WTC11 (cell line): ENCODE measurements around the gene ZCCHC9. TPM values are rescaled to one million over a fixed set of nuclear protein-coding genes. Genes with fewer than 3 reads are reported as not detected.

Experiments
- CREM ChIP-seq: sonication (generic); formaldehyde crosslinking; IDR thresholded peaks from 2 replicates; pipeline ENCODE4 v1.8.1; 2022; ENCODE audit warnings: mild to moderate bottlenecking, missing genetic modification reagents, moderate library complexity
- ELF4 ChIP-seq: sonication (generic); formaldehyde crosslinking; IDR thresholded peaks from 2 replicates; pipeline ENCODE4 v1.8.1; 2022; ENCODE audit warnings: low read depth, mild to moderate bottlenecking, moderate library complexity, missing genetic modification reagents
- EMX1 ChIP-seq: fragments of 250-450 bp; sonication (Bioruptor Pico); IDR thresholded peaks from 2 replicates; pipeline ENCODE4 v1.8.0; 2021; ENCODE audit warnings: mild to moderate bottlenecking
- ESRRA ChIP-seq: sonication (generic); formaldehyde crosslinking; IDR thresholded peaks from 2 replicates; pipeline ENCODE4 v1.8.1; 2022; ENCODE audit warnings: mild to moderate bottlenecking, missing genetic modification reagents, borderline replicate concordance
- GRHL2 ChIP-seq: fragments of 250-450 bp; sonication (Bioruptor Pico); IDR thresholded peaks from 2 replicates; pipeline ENCODE4 v1.8.0; 2022; ENCODE audit warnings: mild to moderate bottlenecking, moderate library complexity; ENCODE audit not compliant: insufficient replicate concordance, severe bottlenecking
- IRF2 ChIP-seq: sonication (generic); formaldehyde crosslinking; IDR thresholded peaks from 2 replicates; pipeline ENCODE4 v1.8.0; 2022; ENCODE audit warnings: low read depth, missing genetic modification reagents, borderline replicate concordance
- KAT7 ChIP-seq: sonication (generic); formaldehyde crosslinking; IDR thresholded peaks from 2 replicates; pipeline ENCODE4 v1.8.1; 2023; ENCODE audit warnings: missing genetic modification reagents, mild to moderate bottlenecking, borderline replicate concordance
- NR3C1 ChIP-seq: sonication (generic); formaldehyde crosslinking; conservative IDR thresholded peaks from 2 replicates; pipeline ENCODE4 v1.8.1; 2023; ENCODE audit warnings: low read depth, mild to moderate bottlenecking, missing genetic modification reagents
- OVOL2 ChIP-seq: fragments of 250-450 bp; sonication (Bioruptor Pico); IDR thresholded peaks from 2 replicates; pipeline ENCODE4 v1.9.0; 2021; ENCODE audit warnings: mild to moderate bottlenecking, borderline replicate concordance
- RELA ChIP-seq: sonication (generic); formaldehyde crosslinking; IDR thresholded peaks from 2 replicates; pipeline ENCODE4 v1.8.1; 2022; ENCODE audit warnings: missing genetic modification reagents, mild to moderate bottlenecking, borderline replicate concordance
- TEAD1 ChIP-seq: sonication (generic); formaldehyde crosslinking; IDR thresholded peaks from 2 replicates; pipeline ENCODE4 v1.8.0; 2022; ENCODE audit warnings: mild to moderate bottlenecking, missing genetic modification reagents
- TP53 ChIP-seq: sonication (generic); formaldehyde crosslinking; IDR thresholded peaks from 2 replicates; pipeline ENCODE4 v1.8.1; 2023; ENCODE audit warnings: mild to moderate bottlenecking, missing genetic modification reagents
- ZBTB21 ChIP-seq: sonication (generic); formaldehyde crosslinking; IDR thresholded peaks from 2 replicates; pipeline ENCODE4 v1.8.1; 2023; ENCODE audit warnings: mild to moderate bottlenecking, missing genetic modification reagents, borderline replicate concordance
- ZNF121 ChIP-seq: sonication (generic); formaldehyde crosslinking; IDR thresholded peaks from 2 replicates; pipeline ENCODE4 v1.8.0; 2023; ENCODE audit warnings: missing genetic modification reagents
- ZNF219 ChIP-seq: sonication (generic); formaldehyde crosslinking; IDR thresholded peaks from 2 replicates; pipeline ENCODE4 v1.8.0; 2023; ENCODE audit warnings: missing genetic modification reagents, mild to moderate bottlenecking, borderline replicate concordance
- total RNA-seq: library from RNA; stranded (reverse); gene quantifications from 3 replicates; pipeline ENCODE4 v1.2.3, GENCODE V29; 2021
- TF ChIP-seq, protein P1 (sequence below): sonication (generic); formaldehyde crosslinking; IDR thresholded peaks from 2 replicates; pipeline ENCODE4 v1.8.1; 2022; ENCODE audit warnings: mild to moderate bottlenecking, missing genetic modification reagents, moderate library complexity, borderline replicate concordance
- TF ChIP-seq, protein P2 (sequence below): sonication (generic); formaldehyde crosslinking; IDR thresholded peaks from 2 replicates; pipeline ENCODE4 v1.8.0; 2023; ENCODE audit warnings: missing genetic modification reagents
- TF ChIP-seq, protein P3 (sequence below): sonication (generic); formaldehyde crosslinking; IDR thresholded peaks from 2 replicates; pipeline ENCODE4 v1.8.0; 2023; ENCODE audit warnings: missing genetic modification reagents, mild to moderate bottlenecking, borderline replicate concordance
- TF ChIP-seq, protein P4 (sequence below): sonication (generic); formaldehyde crosslinking; IDR thresholded peaks from 2 replicates; pipeline ENCODE4 v1.8.0; 2022; ENCODE audit warnings: missing genetic modification reagents
- TF ChIP-seq, protein P5 (sequence below): fragments of 200-600 bp; IDR thresholded peaks from 2 replicates; pipeline ENCODE4 v1.8.0; 2022; ENCODE audit warnings: antibody characterized with exemption
- TF ChIP-seq, protein P6 (sequence below): fragments of 250-450 bp; sonication (Bioruptor Pico); IDR thresholded peaks from 2 replicates; pipeline ENCODE4 v1.9.0; 2021; ENCODE audit warnings: mild to moderate bottlenecking

The ZCCHC9 gene
- total RNA-seq, 1 experiment from 2014 or later, result 30.8 TPM

DNA sequence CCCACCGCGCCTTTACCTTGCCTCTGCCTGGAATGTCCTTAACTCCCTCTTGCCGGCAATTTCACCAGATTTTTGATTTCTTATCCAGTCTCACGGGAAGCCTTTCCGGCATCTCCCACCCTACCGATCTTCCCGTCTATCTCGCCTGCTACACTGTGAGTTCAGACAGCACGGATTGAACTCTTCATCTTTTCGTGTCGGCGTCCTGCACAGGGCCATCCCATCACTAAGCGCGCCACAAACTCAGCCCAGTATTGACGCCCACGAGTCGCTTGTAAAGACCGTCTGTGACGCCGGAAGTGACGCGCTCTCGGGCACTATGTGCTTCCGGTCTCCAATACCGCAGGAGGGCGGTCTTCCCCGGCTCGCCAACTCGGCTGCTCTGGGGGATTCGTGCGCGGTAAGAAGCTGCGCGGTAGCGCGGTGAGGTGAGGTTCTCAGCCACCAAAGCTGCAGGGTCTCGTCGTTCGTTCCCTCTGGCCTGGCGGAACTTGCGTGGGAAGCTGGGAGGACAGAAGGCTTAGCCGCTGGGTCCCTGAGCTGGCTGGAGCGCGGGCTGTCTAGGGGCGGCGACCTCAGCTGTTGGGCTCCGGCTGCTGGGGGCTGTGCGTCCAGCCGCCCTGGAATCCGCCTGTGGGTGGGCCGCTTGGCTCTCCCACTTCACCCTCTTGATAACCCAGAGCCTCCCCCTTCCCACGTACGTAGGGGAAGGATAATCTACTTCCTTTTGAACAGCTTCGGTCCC lies at the start of gene ZCCHC9 (continued):
- no peak for TF ChIP-seq IRF2
- peak; percentile 98 for TF ChIP-seq CREM
- TF ChIP-seq, protein P1, sequence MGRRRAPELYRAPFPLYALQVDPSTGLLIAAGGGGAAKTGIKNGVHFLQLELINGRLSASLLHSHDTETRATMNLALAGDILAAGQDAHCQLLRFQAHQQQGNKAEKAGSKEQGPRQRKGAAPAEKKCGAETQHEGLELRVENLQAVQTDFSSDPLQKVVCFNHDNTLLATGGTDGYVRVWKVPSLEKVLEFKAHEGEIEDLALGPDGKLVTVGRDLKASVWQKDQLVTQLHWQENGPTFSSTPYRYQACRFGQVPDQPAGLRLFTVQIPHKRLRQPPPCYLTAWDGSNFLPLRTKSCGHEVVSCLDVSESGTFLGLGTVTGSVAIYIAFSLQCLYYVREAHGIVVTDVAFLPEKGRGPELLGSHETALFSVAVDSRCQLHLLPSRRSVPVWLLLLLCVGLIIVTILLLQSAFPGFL, result no peak
- no peak for TF ChIP-seq ZNF219
- TF ChIP-seq GRHL2 (CRISPR knock-in tag), result no peak
- TF ChIP-seq RELA (CRISPR knock-in tag), result no peak
- TF ChIP-seq, protein P2, sequence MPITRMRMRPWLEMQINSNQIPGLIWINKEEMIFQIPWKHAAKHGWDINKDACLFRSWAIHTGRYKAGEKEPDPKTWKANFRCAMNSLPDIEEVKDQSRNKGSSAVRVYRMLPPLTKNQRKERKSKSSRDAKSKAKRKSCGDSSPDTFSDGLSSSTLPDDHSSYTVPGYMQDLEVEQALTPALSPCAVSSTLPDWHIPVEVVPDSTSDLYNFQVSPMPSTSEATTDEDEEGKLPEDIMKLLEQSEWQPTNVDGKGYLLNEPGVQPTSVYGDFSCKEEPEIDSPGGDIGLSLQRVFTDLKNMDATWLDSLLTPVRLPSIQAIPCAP (CRISPR knock-in tag), result peak; percentile 51; the same call in 1 of the 2 replicates
- TF ChIP-seq KAT7 (CRISPR knock-in tag), result peak; percentile 95
- no peak for TF ChIP-seq ELF4
- no peak for TF ChIP-seq ZBTB21 (CRISPR knock-in tag)
- no peak for TF ChIP-seq OVOL2 (CRISPR knock-in tag)
- TF ChIP-seq EMX1 (CRISPR knock-in tag), result no peak
- TF ChIP-seq, protein P3, sequence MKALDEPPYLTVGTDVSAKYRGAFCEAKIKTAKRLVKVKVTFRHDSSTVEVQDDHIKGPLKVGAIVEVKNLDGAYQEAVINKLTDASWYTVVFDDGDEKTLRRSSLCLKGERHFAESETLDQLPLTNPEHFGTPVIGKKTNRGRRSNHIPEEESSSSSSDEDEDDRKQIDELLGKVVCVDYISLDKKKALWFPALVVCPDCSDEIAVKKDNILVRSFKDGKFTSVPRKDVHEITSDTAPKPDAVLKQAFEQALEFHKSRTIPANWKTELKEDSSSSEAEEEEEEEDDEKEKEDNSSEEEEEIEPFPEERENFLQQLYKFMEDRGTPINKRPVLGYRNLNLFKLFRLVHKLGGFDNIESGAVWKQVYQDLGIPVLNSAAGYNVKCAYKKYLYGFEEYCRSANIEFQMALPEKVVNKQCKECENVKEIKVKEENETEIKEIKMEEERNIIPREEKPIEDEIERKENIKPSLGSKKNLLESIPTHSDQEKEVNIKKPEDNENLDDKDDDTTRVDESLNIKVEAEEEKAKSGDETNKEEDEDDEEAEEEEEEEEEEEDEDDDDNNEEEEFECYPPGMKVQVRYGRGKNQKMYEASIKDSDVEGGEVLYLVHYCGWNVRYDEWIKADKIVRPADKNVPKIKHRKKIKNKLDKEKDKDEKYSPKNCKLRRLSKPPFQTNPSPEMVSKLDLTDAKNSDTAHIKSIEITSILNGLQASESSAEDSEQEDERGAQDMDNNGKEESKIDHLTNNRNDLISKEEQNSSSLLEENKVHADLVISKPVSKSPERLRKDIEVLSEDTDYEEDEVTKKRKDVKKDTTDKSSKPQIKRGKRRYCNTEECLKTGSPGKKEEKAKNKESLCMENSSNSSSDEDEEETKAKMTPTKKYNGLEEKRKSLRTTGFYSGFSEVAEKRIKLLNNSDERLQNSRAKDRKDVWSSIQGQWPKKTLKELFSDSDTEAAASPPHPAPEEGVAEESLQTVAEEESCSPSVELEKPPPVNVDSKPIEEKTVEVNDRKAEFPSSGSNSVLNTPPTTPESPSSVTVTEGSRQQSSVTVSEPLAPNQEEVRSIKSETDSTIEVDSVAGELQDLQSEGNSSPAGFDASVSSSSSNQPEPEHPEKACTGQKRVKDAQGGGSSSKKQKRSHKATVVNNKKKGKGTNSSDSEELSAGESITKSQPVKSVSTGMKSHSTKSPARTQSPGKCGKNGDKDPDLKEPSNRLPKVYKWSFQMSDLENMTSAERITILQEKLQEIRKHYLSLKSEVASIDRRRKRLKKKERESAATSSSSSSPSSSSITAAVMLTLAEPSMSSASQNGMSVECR, result peak; percentile 89; the same call in 1 of the 2 replicates
- TF ChIP-seq, protein P4, sequence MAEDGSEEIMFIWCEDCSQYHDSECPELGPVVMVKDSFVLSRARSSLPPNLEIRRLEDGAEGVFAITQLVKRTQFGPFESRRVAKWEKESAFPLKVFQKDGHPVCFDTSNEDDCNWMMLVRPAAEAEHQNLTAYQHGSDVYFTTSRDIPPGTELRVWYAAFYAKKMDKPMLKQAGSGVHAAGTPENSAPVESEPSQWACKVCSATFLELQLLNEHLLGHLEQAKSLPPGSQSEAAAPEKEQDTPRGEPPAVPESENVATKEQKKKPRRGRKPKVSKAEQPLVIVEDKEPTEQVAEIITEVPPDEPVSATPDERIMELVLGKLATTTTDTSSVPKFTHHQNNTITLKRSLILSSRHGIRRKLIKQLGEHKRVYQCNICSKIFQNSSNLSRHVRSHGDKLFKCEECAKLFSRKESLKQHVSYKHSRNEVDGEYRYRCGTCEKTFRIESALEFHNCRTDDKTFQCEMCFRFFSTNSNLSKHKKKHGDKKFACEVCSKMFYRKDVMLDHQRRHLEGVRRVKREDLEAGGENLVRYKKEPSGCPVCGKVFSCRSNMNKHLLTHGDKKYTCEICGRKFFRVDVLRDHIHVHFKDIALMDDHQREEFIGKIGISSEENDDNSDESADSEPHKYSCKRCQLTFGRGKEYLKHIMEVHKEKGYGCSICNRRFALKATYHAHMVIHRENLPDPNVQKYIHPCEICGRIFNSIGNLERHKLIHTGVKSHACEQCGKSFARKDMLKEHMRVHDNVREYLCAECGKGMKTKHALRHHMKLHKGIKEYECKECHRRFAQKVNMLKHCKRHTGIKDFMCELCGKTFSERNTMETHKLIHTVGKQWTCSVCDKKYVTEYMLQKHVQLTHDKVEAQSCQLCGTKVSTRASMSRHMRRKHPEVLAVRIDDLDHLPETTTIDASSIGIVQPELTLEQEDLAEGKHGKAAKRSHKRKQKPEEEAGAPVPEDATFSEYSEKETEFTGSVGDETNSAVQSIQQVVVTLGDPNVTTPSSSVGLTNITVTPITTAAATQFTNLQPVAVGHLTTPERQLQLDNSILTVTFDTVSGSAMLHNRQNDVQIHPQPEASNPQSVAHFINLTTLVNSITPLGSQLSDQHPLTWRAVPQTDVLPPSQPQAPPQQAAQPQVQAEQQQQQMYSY (CRISPR knock-in tag), result peak; percentile 47; the same call in 1 of the 2 replicates
- no peak for TF ChIP-seq TP53
- TF ChIP-seq, protein P5, sequence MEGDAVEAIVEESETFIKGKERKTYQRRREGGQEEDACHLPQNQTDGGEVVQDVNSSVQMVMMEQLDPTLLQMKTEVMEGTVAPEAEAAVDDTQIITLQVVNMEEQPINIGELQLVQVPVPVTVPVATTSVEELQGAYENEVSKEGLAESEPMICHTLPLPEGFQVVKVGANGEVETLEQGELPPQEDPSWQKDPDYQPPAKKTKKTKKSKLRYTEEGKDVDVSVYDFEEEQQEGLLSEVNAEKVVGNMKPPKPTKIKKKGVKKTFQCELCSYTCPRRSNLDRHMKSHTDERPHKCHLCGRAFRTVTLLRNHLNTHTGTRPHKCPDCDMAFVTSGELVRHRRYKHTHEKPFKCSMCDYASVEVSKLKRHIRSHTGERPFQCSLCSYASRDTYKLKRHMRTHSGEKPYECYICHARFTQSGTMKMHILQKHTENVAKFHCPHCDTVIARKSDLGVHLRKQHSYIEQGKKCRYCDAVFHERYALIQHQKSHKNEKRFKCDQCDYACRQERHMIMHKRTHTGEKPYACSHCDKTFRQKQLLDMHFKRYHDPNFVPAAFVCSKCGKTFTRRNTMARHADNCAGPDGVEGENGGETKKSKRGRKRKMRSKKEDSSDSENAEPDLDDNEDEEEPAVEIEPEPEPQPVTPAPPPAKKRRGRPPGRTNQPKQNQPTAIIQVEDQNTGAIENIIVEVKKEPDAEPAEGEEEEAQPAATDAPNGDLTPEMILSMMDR, result no peak
- no peak for TF ChIP-seq NR3C1 (CRISPR knock-in tag)
- TF ChIP-seq, protein P6, sequence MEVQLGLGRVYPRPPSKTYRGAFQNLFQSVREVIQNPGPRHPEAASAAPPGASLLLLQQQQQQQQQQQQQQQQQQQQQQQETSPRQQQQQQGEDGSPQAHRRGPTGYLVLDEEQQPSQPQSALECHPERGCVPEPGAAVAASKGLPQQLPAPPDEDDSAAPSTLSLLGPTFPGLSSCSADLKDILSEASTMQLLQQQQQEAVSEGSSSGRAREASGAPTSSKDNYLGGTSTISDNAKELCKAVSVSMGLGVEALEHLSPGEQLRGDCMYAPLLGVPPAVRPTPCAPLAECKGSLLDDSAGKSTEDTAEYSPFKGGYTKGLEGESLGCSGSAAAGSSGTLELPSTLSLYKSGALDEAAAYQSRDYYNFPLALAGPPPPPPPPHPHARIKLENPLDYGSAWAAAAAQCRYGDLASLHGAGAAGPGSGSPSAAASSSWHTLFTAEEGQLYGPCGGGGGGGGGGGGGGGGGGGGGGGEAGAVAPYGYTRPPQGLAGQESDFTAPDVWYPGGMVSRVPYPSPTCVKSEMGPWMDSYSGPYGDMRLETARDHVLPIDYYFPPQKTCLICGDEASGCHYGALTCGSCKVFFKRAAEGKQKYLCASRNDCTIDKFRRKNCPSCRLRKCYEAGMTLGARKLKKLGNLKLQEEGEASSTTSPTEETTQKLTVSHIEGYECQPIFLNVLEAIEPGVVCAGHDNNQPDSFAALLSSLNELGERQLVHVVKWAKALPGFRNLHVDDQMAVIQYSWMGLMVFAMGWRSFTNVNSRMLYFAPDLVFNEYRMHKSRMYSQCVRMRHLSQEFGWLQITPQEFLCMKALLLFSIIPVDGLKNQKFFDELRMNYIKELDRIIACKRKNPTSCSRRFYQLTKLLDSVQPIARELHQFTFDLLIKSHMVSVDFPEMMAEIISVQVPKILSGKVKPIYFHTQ (CRISPR knock-in tag), result no peak
- TF ChIP-seq TEAD1 (CRISPR knock-in tag), result peak; percentile 92; the same call in 1 of the 2 replicates
- TF ChIP-seq ZNF121 (CRISPR knock-in tag), result no peak
- no peak for TF ChIP-seq ESRRA
